ENCODE results near the gene PTPRA. TPM values are rescaled to one million over a fixed set of nuclear protein-coding genes. Genes with fewer than 3 reads are reported as not detected.
A peak's percentile ranks its signal among the peaks of the same experiment; 100 is the strongest.

The PTPRA gene
- total and polyA plus RNA-seq, 2 of the 13 experiments (the other 11 are each of a cell fraction or from before 2014, with no cell fraction given) = 47.2 to 127 TPM

DNA sequence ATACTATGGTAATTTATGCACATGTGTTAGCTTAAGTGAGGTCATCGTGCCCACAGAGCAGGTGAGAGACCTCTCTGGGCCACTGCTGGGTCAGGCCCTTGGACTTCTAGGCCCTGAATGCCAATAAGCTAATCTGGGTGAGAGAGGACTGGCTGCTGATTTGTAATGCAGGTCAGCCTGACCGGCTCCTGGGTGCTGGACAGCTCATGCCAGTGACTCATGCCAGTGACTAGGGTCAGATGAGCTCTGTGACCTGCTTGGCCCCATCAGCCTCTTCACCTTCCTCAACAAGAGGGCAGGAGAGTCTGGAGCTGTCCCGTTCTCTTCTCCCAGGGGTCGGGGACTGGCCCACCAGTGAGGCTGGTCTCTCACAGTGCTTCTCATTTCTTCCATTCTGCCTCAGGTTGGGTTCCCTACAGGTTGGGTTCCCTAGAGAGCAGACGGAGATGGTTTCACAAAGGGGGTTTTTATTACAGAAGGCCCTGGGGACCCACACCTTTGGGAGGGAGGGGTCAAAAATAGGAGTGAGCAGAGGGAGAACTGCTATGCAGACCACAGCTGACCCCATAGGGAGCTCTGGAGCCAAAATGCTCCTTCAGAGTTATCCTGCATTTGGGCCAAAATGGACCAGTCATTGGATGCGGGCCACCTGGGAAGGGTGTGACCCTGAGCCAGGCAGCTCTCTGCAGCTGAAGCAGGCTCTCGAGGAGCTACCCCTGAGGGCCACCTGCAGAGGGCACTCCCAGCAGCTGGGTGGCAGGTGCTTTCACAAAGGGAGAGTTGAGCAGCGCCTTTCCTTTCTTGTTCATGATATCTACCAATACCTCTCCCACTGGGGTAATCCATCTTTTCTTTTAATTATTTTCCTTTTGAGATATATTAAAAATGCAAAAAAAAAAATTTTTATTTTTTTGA, 196.0 kb downstream of the PTPRA start (continued):
- TF ChIP-seq, protein P1, sequence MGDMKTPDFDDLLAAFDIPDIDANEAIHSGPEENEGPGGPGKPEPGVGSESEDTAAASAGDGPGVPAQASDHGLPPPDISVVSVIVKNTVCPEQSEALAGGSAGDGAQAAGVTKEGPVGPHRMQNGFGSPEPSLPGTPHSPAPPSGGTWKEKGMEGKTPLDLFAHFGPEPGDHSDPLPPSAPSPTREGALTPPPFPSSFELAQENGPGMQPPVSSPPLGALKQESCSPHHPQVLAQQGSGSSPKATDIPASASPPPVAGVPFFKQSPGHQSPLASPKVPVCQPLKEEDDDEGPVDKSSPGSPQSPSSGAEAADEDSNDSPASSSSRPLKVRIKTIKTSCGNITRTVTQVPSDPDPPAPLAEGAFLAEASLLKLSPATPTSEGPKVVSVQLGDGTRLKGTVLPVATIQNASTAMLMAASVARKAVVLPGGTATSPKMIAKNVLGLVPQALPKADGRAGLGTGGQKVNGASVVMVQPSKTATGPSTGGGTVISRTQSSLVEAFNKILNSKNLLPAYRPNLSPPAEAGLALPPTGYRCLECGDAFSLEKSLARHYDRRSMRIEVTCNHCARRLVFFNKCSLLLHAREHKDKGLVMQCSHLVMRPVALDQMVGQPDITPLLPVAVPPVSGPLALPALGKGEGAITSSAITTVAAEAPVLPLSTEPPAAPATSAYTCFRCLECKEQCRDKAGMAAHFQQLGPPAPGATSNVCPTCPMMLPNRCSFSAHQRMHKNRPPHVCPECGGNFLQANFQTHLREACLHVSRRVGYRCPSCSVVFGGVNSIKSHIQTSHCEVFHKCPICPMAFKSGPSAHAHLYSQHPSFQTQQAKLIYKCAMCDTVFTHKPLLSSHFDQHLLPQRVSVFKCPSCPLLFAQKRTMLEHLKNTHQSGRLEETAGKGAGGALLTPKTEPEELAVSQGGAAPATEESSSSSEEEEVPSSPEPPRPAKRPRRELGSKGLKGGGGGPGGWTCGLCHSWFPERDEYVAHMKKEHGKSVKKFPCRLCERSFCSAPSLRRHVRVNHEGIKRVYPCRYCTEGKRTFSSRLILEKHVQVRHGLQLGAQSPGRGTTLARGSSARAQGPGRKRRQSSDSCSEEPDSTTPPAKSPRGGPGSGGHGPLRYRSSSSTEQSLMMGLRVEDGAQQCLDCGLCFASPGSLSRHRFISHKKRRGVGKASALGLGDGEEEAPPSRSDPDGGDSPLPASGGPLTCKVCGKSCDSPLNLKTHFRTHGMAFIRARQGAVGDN (CRISPR knock-in tag; IDR thresholded peaks at IDR 0.05) = peak; percentile 50
- TF ChIP-seq ZNF782 (CRISPR knock-in tag; IDR thresholded peaks at IDR 0.05; ENCODE audit: borderline replicate concordance) (no peak), XRCC5 (optimal IDR thresholded peaks at IDR 0.05; ENCODE audit: low read length) (peak; percentile 37), SRSF4 (IDR thresholded peaks at IDR 0.05; ENCODE audit: low read depth, low read length, poor library complexity, severe bottlenecking) (no peak), CCDC6 (CRISPR knock-in tag; IDR thresholded peaks at IDR 0.05) (0 out of 2 replicates have a peak, but pooled peaks have one; percentile 45), ERF (CRISPR knock-in tag; IDR thresholded peaks at IDR 0.05) (no peak), SRSF1 (optimal IDR thresholded peaks at IDR 0.05; ENCODE audit: low read depth, low read length) (no peak), RARA (CRISPR knock-in tag; IDR thresholded peaks at IDR 0.05) (peak; percentile 72; the same call in 1 of the 2 replicates), RAD21 (CRISPR knock-in tag; IDR thresholded peaks at IDR 0.05) (peak; percentile 73), RBFOX2 (IDR thresholded peaks at IDR 0.05; ENCODE audit: low read depth, low read length) (no peak), BHLHE40 (IDR thresholded peaks at IDR 0.05; ENCODE audit: low read length) (0 out of 2 replicates have a peak, but pooled peaks have one; percentile 32)
- TF ChIP-seq, protein P2, sequence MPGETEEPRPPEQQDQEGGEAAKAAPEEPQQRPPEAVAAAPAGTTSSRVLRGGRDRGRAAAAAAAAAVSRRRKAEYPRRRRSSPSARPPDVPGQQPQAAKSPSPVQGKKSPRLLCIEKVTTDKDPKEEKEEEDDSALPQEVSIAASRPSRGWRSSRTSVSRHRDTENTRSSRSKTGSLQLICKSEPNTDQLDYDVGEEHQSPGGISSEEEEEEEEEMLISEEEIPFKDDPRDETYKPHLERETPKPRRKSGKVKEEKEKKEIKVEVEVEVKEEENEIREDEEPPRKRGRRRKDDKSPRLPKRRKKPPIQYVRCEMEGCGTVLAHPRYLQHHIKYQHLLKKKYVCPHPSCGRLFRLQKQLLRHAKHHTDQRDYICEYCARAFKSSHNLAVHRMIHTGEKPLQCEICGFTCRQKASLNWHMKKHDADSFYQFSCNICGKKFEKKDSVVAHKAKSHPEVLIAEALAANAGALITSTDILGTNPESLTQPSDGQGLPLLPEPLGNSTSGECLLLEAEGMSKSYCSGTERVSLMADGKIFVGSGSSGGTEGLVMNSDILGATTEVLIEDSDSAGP (CRISPR knock-in tag; IDR thresholded peaks at IDR 0.05; ENCODE audit: borderline replicate concordance) = peak; percentile 39; the same call in 1 of the 2 replicates
- TF ChIP-seq, protein P3, sequence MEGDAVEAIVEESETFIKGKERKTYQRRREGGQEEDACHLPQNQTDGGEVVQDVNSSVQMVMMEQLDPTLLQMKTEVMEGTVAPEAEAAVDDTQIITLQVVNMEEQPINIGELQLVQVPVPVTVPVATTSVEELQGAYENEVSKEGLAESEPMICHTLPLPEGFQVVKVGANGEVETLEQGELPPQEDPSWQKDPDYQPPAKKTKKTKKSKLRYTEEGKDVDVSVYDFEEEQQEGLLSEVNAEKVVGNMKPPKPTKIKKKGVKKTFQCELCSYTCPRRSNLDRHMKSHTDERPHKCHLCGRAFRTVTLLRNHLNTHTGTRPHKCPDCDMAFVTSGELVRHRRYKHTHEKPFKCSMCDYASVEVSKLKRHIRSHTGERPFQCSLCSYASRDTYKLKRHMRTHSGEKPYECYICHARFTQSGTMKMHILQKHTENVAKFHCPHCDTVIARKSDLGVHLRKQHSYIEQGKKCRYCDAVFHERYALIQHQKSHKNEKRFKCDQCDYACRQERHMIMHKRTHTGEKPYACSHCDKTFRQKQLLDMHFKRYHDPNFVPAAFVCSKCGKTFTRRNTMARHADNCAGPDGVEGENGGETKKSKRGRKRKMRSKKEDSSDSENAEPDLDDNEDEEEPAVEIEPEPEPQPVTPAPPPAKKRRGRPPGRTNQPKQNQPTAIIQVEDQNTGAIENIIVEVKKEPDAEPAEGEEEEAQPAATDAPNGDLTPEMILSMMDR (CRISPR knock-in tag; IDR thresholded peaks at IDR 0.05) = peak; percentile 82
- TF ChIP-seq, protein P4, sequence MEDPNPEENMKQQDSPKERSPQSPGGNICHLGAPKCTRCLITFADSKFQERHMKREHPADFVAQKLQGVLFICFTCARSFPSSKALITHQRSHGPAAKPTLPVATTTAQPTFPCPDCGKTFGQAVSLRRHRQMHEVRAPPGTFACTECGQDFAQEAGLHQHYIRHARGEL (CRISPR knock-in tag; IDR thresholded peaks at IDR 0.05) = 0 out of 2 replicates have a peak, but pooled peaks have one; percentile 12
- TF ChIP-seq, protein P5, sequence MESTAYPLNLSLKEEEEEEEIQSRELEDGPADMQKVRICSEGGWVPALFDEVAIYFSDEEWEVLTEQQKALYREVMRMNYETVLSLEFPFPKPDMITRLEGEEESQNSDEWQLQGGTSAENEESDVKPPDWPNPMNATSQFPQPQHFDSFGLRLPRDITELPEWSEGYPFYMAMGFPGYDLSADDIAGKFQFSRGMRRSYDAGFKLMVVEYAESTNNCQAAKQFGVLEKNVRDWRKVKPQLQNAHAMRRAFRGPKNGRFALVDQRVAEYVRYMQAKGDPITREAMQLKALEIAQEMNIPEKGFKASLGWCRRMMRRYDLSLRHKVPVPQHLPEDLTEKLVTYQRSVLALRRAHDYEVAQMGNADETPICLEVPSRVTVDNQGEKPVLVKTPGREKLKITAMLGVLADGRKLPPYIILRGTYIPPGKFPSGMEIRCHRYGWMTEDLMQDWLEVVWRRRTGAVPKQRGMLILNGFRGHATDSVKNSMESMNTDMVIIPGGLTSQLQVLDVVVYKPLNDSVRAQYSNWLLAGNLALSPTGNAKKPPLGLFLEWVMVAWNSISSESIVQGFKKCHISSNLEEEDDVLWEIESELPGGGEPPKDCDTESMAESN (CRISPR knock-in tag; conservative IDR thresholded peaks at IDR 0.05) = 0 out of 2 replicates have a peak, but pooled peaks have one; percentile 25
- TF ChIP-seq, protein P6, sequence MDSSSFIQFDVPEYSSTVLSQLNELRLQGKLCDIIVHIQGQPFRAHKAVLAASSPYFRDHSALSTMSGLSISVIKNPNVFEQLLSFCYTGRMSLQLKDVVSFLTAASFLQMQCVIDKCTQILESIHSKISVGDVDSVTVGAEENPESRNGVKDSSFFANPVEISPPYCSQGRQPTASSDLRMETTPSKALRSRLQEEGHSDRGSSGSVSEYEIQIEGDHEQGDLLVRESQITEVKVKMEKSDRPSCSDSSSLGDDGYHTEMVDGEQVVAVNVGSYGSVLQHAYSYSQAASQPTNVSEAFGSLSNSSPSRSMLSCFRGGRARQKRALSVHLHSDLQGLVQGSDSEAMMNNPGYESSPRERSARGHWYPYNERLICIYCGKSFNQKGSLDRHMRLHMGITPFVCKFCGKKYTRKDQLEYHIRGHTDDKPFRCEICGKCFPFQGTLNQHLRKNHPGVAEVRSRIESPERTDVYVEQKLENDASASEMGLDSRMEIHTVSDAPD (CRISPR knock-in tag; IDR thresholded peaks at IDR 0.05) = no peak
